HEK293 (cell line): ENCODE data around the gene MRPL44.

Experiments
- ZNF175 ChIP-seq: fragments of 450-650 bp; formaldehyde crosslinking; IDR thresholded peaks from 2 replicates; pipeline ENCODE4 v1.5.1; 2016; ENCODE audit warnings: missing biosample characterization, missing genetic modification characterization
- ZNF24 ChIP-seq: fragments of 450-650 bp; formaldehyde crosslinking; IDR thresholded peaks from 2 replicates; pipeline ENCODE4 v1.5.1; 2016; ENCODE audit warnings: missing biosample characterization, missing genetic modification characterization
- TF ChIP-seq, protein P1 (sequence below): fragments of 450-650 bp; formaldehyde crosslinking; IDR thresholded peaks from 2 replicates; pipeline ENCODE4 v1.5.1; 2016; ENCODE audit warnings: missing biosample characterization, missing genetic modification characterization
- TF ChIP-seq, protein P2 (sequence below): fragments of 450-650 bp; formaldehyde crosslinking; optimal IDR thresholded peaks from 2 replicates; pipeline ENCODE3; 2016; ENCODE audit warnings: missing biosample characterization, mild to moderate bottlenecking, missing genetic modification characterization
- TF ChIP-seq, protein P3 (sequence below): fragments of 450-650 bp; IDR thresholded peaks from 2 replicates; pipeline ENCODE4 v1.5.1; 2018; ENCODE audit warnings: missing biosample characterization, mild to moderate bottlenecking, missing genetic modification characterization
- TF ChIP-seq, protein P4 (sequence below): fragments of 450-650 bp; formaldehyde crosslinking; IDR thresholded peaks from 2 replicates; pipeline ENCODE4 v1.5.1; 2016; ENCODE audit warnings: missing biosample characterization, missing genetic modification characterization
- TF ChIP-seq, protein P5 (sequence below): fragments of 450-650 bp; formaldehyde crosslinking; IDR thresholded peaks from 2 replicates; pipeline ENCODE4 v1.5.1; 2017; ENCODE audit warnings: missing biosample characterization, missing genetic modification characterization
- TF ChIP-seq, protein P6 (sequence below): fragments of 450-650 bp; formaldehyde crosslinking; IDR thresholded peaks from 2 replicates; pipeline ENCODE4 v1.5.1; 2017; ENCODE audit warnings: missing biosample characterization, missing genetic modification characterization

DNA sequence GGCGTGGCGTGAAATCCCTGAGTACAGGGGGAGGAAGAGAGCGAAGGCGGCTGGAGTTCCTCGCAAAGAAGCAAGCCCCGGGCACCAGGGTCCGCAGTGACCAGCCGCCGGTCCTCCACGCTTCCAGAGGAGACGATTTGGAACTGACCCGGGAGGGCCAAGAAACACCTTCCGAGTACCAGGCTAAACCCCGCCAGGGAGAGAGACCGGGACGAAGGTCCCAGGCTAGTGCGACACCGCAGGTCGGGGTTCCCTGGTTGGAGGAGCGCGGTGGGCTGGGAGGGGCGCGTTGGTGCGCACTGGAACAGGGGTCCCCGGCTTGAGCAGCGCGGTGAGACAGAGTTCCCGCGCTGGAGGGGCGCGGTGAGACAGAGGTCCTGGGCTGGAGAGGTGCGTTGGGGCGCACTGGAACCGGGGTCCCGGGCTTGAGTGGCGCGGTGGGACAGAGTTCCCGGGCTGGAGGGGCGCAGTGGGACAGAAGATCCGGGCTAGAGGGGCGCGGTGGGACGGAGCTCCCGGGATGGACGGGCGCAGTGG is 13.0 kb upstream of the MRPL44 start:
- TF ChIP-seq, protein P1, sequence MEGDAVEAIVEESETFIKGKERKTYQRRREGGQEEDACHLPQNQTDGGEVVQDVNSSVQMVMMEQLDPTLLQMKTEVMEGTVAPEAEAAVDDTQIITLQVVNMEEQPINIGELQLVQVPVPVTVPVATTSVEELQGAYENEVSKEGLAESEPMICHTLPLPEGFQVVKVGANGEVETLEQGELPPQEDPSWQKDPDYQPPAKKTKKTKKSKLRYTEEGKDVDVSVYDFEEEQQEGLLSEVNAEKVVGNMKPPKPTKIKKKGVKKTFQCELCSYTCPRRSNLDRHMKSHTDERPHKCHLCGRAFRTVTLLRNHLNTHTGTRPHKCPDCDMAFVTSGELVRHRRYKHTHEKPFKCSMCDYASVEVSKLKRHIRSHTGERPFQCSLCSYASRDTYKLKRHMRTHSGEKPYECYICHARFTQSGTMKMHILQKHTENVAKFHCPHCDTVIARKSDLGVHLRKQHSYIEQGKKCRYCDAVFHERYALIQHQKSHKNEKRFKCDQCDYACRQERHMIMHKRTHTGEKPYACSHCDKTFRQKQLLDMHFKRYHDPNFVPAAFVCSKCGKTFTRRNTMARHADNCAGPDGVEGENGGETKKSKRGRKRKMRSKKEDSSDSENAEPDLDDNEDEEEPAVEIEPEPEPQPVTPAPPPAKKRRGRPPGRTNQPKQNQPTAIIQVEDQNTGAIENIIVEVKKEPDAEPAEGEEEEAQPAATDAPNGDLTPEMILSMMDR (tag by site-specific recombination) = peak; percentile 10
- TF ChIP-seq, protein P2, sequence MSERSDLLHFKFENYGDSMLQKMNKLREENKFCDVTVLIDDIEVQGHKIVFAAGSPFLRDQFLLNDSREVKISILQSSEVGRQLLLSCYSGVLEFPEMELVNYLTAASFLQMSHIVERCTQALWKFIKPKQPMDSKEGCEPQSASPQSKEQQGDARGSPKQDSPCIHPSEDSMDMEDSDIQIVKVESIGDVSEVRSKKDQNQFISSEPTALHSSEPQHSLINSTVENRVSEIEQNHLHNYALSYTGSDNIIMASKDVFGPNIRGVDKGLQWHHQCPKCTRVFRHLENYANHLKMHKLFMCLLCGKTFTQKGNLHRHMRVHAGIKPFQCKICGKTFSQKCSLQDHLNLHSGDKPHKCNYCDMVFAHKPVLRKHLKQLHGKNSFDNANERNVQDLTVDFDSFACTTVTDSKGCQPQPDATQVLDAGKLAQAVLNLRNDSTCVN = no peak
- TF ChIP-seq ZNF24 (tag by site-specific recombination) (no peak), ZNF175 (tag by site-specific recombination) (no peak)
- TF ChIP-seq, protein P3, sequence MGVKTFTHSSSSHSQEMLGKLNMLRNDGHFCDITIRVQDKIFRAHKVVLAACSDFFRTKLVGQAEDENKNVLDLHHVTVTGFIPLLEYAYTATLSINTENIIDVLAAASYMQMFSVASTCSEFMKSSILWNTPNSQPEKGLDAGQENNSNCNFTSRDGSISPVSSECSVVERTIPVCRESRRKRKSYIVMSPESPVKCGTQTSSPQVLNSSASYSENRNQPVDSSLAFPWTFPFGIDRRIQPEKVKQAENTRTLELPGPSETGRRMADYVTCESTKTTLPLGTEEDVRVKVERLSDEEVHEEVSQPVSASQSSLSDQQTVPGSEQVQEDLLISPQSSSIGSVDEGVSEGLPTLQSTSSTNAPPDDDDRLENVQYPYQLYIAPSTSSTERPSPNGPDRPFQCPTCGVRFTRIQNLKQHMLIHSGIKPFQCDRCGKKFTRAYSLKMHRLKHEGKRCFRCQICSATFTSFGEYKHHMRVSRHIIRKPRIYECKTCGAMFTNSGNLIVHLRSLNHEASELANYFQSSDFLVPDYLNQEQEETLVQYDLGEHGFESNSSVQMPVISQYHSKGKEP (tag by site-specific recombination) = no peak
- TF ChIP-seq, protein P4, sequence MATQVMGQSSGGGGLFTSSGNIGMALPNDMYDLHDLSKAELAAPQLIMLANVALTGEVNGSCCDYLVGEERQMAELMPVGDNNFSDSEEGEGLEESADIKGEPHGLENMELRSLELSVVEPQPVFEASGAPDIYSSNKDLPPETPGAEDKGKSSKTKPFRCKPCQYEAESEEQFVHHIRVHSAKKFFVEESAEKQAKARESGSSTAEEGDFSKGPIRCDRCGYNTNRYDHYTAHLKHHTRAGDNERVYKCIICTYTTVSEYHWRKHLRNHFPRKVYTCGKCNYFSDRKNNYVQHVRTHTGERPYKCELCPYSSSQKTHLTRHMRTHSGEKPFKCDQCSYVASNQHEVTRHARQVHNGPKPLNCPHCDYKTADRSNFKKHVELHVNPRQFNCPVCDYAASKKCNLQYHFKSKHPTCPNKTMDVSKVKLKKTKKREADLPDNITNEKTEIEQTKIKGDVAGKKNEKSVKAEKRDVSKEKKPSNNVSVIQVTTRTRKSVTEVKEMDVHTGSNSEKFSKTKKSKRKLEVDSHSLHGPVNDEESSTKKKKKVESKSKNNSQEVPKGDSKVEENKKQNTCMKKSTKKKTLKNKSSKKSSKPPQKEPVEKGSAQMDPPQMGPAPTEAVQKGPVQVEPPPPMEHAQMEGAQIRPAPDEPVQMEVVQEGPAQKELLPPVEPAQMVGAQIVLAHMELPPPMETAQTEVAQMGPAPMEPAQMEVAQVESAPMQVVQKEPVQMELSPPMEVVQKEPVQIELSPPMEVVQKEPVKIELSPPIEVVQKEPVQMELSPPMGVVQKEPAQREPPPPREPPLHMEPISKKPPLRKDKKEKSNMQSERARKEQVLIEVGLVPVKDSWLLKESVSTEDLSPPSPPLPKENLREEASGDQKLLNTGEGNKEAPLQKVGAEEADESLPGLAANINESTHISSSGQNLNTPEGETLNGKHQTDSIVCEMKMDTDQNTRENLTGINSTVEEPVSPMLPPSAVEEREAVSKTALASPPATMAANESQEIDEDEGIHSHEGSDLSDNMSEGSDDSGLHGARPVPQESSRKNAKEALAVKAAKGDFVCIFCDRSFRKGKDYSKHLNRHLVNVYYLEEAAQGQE = no peak
- TF ChIP-seq, protein P5, sequence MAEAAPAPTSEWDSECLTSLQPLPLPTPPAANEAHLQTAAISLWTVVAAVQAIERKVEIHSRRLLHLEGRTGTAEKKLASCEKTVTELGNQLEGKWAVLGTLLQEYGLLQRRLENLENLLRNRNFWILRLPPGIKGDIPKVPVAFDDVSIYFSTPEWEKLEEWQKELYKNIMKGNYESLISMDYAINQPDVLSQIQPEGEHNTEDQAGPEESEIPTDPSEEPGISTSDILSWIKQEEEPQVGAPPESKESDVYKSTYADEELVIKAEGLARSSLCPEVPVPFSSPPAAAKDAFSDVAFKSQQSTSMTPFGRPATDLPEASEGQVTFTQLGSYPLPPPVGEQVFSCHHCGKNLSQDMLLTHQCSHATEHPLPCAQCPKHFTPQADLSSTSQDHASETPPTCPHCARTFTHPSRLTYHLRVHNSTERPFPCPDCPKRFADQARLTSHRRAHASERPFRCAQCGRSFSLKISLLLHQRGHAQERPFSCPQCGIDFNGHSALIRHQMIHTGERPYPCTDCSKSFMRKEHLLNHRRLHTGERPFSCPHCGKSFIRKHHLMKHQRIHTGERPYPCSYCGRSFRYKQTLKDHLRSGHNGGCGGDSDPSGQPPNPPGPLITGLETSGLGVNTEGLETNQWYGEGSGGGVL (tag by site-specific recombination) = no peak
- TF ChIP-seq, protein P6, sequence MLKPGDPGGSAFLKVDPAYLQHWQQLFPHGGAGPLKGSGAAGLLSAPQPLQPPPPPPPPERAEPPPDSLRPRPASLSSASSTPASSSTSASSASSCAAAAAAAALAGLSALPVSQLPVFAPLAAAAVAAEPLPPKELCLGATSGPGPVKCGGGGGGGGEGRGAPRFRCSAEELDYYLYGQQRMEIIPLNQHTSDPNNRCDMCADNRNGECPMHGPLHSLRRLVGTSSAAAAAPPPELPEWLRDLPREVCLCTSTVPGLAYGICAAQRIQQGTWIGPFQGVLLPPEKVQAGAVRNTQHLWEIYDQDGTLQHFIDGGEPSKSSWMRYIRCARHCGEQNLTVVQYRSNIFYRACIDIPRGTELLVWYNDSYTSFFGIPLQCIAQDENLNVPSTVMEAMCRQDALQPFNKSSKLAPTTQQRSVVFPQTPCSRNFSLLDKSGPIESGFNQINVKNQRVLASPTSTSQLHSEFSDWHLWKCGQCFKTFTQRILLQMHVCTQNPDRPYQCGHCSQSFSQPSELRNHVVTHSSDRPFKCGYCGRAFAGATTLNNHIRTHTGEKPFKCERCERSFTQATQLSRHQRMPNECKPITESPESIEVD (tag by site-specific recombination) = no peak
